Measurements from ENCODE around the gene AXDND1.
"Not testable (repeated sequence)": the region's sequence is repeated elsewhere in the genome, so short reads cannot be mapped to it uniquely, and the experiment has no call there.

DNA sequence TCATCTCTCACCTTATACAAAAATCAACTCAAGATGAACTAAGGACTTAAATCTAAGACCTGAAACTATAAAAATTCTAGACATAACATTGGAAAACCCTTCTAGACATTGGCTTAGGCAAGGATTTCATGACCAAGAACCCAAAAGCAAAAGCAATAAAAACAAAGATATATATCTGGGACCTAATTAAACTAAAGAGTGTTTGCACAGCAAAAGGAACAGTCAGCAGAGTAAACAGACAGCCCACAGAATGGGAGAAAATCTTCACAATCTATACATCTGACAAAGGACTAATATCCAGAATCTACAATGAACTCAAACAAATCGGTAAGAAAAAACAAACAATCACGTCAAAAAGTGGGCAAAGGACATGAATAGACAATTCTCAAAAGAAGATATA is 33.6 kb downstream of the AXDND1 start:
- TF ChIP-seq, protein P1, sequence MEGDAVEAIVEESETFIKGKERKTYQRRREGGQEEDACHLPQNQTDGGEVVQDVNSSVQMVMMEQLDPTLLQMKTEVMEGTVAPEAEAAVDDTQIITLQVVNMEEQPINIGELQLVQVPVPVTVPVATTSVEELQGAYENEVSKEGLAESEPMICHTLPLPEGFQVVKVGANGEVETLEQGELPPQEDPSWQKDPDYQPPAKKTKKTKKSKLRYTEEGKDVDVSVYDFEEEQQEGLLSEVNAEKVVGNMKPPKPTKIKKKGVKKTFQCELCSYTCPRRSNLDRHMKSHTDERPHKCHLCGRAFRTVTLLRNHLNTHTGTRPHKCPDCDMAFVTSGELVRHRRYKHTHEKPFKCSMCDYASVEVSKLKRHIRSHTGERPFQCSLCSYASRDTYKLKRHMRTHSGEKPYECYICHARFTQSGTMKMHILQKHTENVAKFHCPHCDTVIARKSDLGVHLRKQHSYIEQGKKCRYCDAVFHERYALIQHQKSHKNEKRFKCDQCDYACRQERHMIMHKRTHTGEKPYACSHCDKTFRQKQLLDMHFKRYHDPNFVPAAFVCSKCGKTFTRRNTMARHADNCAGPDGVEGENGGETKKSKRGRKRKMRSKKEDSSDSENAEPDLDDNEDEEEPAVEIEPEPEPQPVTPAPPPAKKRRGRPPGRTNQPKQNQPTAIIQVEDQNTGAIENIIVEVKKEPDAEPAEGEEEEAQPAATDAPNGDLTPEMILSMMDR (IDR thresholded peaks at IDR 0.05; ENCODE audit: insufficient read depth, low read depth, low read length) = not testable (repeated sequence)
- TF ChIP-seq EZH2 (IDR thresholded peaks at IDR 0.05; ENCODE audit: insufficient read depth, low read length) = not testable (repeated sequence)

Data from astrocyte (in vitro differentiated cells and primary cell).